HEK293 (cell line): Measurements from ENCODE around the gene SPC24.

Experiments used
- CTCF ChIA-PET: fragments of 350-600 bp; formaldehyde crosslinking; extraction: SDS; loops from one replicate; lab custom pipeline; 2021; ENCODE audit warnings: antibody characterized with exemption; lab: Yijun Ruan, JAX
- POLR2A ChIA-PET: fragments of 300-600 bp; formaldehyde crosslinking; extraction: SDS; loops from one replicate; lab custom pipeline; 2020; ENCODE audit warnings: antibody characterized with exemption, inconsistent platforms; lab: Yijun Ruan, JAX
- H3K27ac ChIP-seq: fragments of 200-500 bp; sonication (Bioruptor generic); 2 replicates; pipeline ENCODE4 v1.5.1; 2014; ENCODE audit warnings: low read depth, low read length, control low read depth, inconsistent platforms; ENCODE audit errors: extremely low read depth
- H3K36me3 ChIP-seq, 2 experiments: fragments of 200-500 bp in 1 of 2; sonication (Bioruptor generic) in 1 of 2; 1 replicate in 1 of 2; 2 replicates in 1 of 2; pipeline ENCODE4 v1.5.1; 2014 to 2017; ENCODE audit warnings: inconsistent platforms in 2 of 2, low read length in 2 of 2; ENCODE audit not compliant: control insufficient read depth in 2 of 2, insufficient read depth in 1 of 2
- H3K4me1 ChIP-seq: fragments of 200-500 bp; sonication (Bioruptor generic); 2 replicates; pipeline ENCODE4 v1.5.1; 2014; ENCODE audit warnings: mild to moderate bottlenecking, low read length, inconsistent platforms; ENCODE audit not compliant: control insufficient read depth, insufficient read depth
- H3K4me3 ChIP-seq: 2 replicates; pipeline ENCODE4 v1.5.1; 2011; ENCODE audit warnings: low read depth, mild to moderate bottlenecking, control low read depth, low read length, moderate library complexity
- H3K9me3 ChIP-seq: fragments of 200-500 bp; sonication (Bioruptor generic); 2 replicates; pipeline ENCODE4 v1.5.1; 2014; ENCODE audit warnings: low read depth, low read length, inconsistent platforms; ENCODE audit not compliant: control insufficient read depth, insufficient read depth
- GLI2 ChIP-seq: fragments of 450-650 bp; formaldehyde crosslinking; IDR thresholded peaks from 2 replicates; pipeline ENCODE4; 2017; ENCODE audit warnings: missing biosample characterization, missing genetic modification characterization, low read depth, borderline replicate concordance
- HOXA7 ChIP-seq: sonication (generic); formaldehyde crosslinking; IDR thresholded peaks from 2 replicates; pipeline ENCODE4 v1.8.1; 2022; ENCODE audit warnings: missing genetic modification reagents, borderline replicate concordance
- KLF9 ChIP-seq: fragments of 450-650 bp; formaldehyde crosslinking; IDR thresholded peaks from 2 replicates; pipeline ENCODE4 v1.5.1; 2016; ENCODE audit warnings: missing biosample characterization, missing genetic modification characterization, low read depth
- REPIN1 ChIP-seq: fragments of 450-650 bp; formaldehyde crosslinking; IDR thresholded peaks from 2 replicates; pipeline ENCODE4 v1.5.1; 2017; ENCODE audit warnings: missing biosample characterization, missing genetic modification characterization, low read depth
- WT1 ChIP-seq: fragments of 450-650 bp; formaldehyde crosslinking; IDR thresholded peaks from 2 replicates; pipeline ENCODE4 v1.5.1; 2016; ENCODE audit warnings: missing biosample characterization, missing genetic modification characterization
- ZBTB20 ChIP-seq: fragments of 450-650 bp; formaldehyde crosslinking; IDR thresholded peaks from 2 replicates; pipeline ENCODE4 v1.5.1; 2016; ENCODE audit warnings: missing biosample characterization, missing genetic modification characterization
- ZBTB48 ChIP-seq: fragments of 450-650 bp; formaldehyde crosslinking; IDR thresholded peaks from 2 replicates; pipeline ENCODE4 v1.5.1; 2016; ENCODE audit warnings: missing biosample characterization, missing genetic modification characterization
- ZIC2 ChIP-seq: fragments of 450-650 bp; formaldehyde crosslinking; IDR thresholded peaks from 2 replicates; pipeline ENCODE4 v1.5.1; 2016; ENCODE audit warnings: missing biosample characterization, missing genetic modification characterization
- ZNF10 ChIP-seq: fragments of 450-650 bp; formaldehyde crosslinking; IDR thresholded peaks from 2 replicates; pipeline ENCODE4 v1.5.1; 2017; ENCODE audit warnings: missing biosample characterization, missing genetic modification characterization
- ZNF112 ChIP-seq: fragments of 450-650 bp; formaldehyde crosslinking; IDR thresholded peaks from 2 replicates; pipeline ENCODE4 v1.5.0; 2017; ENCODE audit warnings: missing biosample characterization, missing genetic modification characterization
- ZNF16 ChIP-seq: fragments of 450-650 bp; formaldehyde crosslinking; IDR thresholded peaks from 2 replicates; pipeline ENCODE4 v1.5.1; 2016; ENCODE audit warnings: low read depth, missing biosample characterization, missing genetic modification characterization
- ZNF174 ChIP-seq: fragments of 450-650 bp; formaldehyde crosslinking; IDR thresholded peaks from 2 replicates; pipeline ENCODE4 v1.5.0; 2017; ENCODE audit warnings: missing biosample characterization, mild to moderate bottlenecking, missing genetic modification characterization
- ZNF184 ChIP-seq: fragments of 450-650 bp; IDR thresholded peaks from 2 replicates; pipeline ENCODE4 v1.5.1; 2018; ENCODE audit warnings: missing biosample characterization, mild to moderate bottlenecking, missing genetic modification characterization
- ZNF391 ChIP-seq: fragments of 450-650 bp; formaldehyde crosslinking; IDR thresholded peaks from 2 replicates; pipeline ENCODE4 v1.5.1; 2016; ENCODE audit warnings: low read depth, missing biosample characterization, missing genetic modification characterization, borderline replicate concordance
- ZNF48 ChIP-seq: fragments of 450-650 bp; formaldehyde crosslinking; IDR thresholded peaks from 2 replicates; pipeline ENCODE4 v1.5.1; 2016; ENCODE audit warnings: missing biosample characterization, missing genetic modification characterization
- ZNF664 ChIP-seq: fragments of 450-650 bp; formaldehyde crosslinking; IDR thresholded peaks from 2 replicates; pipeline ENCODE4 v1.5.1; 2016; ENCODE audit warnings: missing biosample characterization, missing genetic modification characterization
- ZNF777 ChIP-seq: fragments of 450-650 bp; formaldehyde crosslinking; IDR thresholded peaks from 2 replicates; pipeline ENCODE4 v1.5.1; 2017; ENCODE audit warnings: missing biosample characterization, missing genetic modification characterization, borderline replicate concordance
- ZNF785 ChIP-seq: fragments of 450-650 bp; formaldehyde crosslinking; IDR thresholded peaks from 2 replicates; pipeline ENCODE4 v1.5.1; 2016; ENCODE audit warnings: missing biosample characterization, missing genetic modification characterization
- TF ChIP-seq, protein P1 (sequence below): fragments of 450-650 bp; formaldehyde crosslinking; IDR thresholded peaks from 2 replicates; pipeline ENCODE4 v1.5.1; 2016; ENCODE audit warnings: missing biosample characterization, missing genetic modification characterization
- TF ChIP-seq, protein P2 (sequence below): fragments of 450-650 bp; formaldehyde crosslinking; IDR thresholded peaks from 2 replicates; pipeline ENCODE4 v1.5.1; 2016; ENCODE audit warnings: missing biosample characterization, missing genetic modification characterization
- TF ChIP-seq, protein P3 (sequence below): fragments of 450-650 bp; formaldehyde crosslinking; IDR thresholded peaks from 2 replicates; pipeline ENCODE4 v1.5.1; 2016; ENCODE audit warnings: missing biosample characterization, missing genetic modification characterization
- TF ChIP-seq, protein P4 (sequence below): fragments of 450-650 bp; formaldehyde crosslinking; IDR thresholded peaks from 2 replicates; pipeline ENCODE4 v1.5.1; 2017; ENCODE audit warnings: missing biosample characterization, missing genetic modification characterization

The SPC24 gene

DNA sequence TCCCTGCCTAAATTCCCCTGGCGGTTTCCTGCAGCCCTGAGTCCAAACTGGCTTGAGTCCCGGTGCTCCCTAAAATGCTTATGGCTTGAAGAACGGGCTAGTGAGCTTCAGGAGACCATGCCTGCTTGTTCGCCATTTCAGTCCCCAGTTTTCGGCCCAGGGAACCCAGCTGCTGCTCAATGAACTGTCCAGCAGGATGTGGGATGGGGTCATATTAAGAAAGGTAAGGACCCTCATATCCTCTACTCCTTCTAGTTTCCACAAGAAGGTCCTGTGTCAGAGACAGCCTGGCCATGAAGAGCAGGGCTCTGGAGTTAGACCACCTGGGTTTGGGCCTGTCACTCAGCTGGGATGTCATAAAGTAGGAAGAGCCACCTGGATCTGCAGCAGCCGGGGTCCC lies 17.0 kb upstream of the SPC24 start (continued):
- TF ChIP-seq ZNF391 (tag by site-specific recombination), result no peak
- TF ChIP-seq KLF9 (tag by site-specific recombination), result no peak
- TF ChIP-seq ZNF184, result no peak
- TF ChIP-seq, protein P1, sequence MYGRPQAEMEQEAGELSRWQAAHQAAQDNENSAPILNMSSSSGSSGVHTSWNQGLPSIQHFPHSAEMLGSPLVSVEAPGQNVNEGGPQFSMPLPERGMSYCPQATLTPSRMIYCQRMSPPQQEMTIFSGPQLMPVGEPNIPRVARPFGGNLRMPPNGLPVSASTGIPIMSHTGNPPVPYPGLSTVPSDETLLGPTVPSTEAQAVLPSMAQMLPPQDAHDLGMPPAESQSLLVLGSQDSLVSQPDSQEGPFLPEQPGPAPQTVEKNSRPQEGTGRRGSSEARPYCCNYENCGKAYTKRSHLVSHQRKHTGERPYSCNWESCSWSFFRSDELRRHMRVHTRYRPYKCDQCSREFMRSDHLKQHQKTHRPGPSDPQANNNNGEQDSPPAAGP, result no peak

DNA sequence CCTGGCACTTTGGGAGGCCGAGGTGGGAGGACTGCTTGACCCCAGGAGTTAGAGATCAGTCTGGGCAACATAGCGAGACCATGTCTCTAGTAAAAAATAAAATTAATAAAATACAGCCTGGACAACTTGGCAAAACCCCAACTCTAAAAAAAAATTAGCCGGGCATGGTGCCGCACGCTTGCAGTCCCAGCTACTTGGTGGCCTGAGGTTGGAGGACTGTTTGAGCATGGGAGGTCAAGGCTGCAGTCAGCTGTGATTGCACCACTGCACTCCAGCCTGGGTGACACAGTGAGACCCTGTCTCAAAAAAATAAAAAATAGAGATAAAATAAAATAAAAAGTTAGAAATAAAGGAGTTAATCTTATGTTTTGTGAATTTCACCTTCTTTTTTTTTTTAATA lies 15.6 kb upstream of the SPC24 start:
- H3K4me1 ChIP-seq, result no peaks in the 10 kb centered on the region
- no peak overlapping the region for H3K4me3 ChIP-seq
- H3K27ac ChIP-seq, result no peak overlapping the region
- POLR2A ChIA-PET, result interaction anchor here (0.7 kb wide), 1 partner anchor 24 kb away, joined by 4 read pairs; no protein-coding TSS in a partner anchor
- no peaks in the 10 kb centered on the region for H3K9me3 ChIP-seq
- TF ChIP-seq ZNF112 (tag by site-specific recombination) (no peak), ZNF16 (tag by site-specific recombination) (no peak), GLI2 (tag by site-specific recombination) (no peak), HOXA7 (CRISPR knock-in tag) (no peak), ZIC2 (no peak), ZBTB48 (tag by site-specific recombination) (no peak), ZNF664 (tag by site-specific recombination) (no peak), ZNF48 (tag by site-specific recombination) (no peak), ZNF174 (no peak), ZNF777 (tag by site-specific recombination) (no peak), ZBTB20 (tag by site-specific recombination) (no peak), WT1 (tag by site-specific recombination) (no peak), ZNF785 (tag by site-specific recombination) (no peak), REPIN1 (tag by site-specific recombination) (no peak), ZNF10 (tag by site-specific recombination) (no peak), KLF9 (tag by site-specific recombination) (no peak)
- TF ChIP-seq, protein P2, sequence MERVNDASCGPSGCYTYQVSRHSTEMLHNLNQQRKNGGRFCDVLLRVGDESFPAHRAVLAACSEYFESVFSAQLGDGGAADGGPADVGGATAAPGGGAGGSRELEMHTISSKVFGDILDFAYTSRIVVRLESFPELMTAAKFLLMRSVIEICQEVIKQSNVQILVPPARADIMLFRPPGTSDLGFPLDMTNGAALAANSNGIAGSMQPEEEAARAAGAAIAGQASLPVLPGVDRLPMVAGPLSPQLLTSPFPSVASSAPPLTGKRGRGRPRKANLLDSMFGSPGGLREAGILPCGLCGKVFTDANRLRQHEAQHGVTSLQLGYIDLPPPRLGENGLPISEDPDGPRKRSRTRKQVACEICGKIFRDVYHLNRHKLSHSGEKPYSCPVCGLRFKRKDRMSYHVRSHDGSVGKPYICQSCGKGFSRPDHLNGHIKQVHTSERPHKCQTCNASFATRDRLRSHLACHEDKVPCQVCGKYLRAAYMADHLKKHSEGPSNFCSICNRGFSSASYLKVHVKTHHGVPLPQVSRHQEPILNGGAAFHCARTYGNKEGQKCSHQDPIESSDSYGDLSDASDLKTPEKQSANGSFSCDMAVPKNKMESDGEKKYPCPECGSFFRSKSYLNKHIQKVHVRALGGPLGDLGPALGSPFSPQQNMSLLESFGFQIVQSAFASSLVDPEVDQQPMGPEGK, result no peak
- TF ChIP-seq, protein P3, sequence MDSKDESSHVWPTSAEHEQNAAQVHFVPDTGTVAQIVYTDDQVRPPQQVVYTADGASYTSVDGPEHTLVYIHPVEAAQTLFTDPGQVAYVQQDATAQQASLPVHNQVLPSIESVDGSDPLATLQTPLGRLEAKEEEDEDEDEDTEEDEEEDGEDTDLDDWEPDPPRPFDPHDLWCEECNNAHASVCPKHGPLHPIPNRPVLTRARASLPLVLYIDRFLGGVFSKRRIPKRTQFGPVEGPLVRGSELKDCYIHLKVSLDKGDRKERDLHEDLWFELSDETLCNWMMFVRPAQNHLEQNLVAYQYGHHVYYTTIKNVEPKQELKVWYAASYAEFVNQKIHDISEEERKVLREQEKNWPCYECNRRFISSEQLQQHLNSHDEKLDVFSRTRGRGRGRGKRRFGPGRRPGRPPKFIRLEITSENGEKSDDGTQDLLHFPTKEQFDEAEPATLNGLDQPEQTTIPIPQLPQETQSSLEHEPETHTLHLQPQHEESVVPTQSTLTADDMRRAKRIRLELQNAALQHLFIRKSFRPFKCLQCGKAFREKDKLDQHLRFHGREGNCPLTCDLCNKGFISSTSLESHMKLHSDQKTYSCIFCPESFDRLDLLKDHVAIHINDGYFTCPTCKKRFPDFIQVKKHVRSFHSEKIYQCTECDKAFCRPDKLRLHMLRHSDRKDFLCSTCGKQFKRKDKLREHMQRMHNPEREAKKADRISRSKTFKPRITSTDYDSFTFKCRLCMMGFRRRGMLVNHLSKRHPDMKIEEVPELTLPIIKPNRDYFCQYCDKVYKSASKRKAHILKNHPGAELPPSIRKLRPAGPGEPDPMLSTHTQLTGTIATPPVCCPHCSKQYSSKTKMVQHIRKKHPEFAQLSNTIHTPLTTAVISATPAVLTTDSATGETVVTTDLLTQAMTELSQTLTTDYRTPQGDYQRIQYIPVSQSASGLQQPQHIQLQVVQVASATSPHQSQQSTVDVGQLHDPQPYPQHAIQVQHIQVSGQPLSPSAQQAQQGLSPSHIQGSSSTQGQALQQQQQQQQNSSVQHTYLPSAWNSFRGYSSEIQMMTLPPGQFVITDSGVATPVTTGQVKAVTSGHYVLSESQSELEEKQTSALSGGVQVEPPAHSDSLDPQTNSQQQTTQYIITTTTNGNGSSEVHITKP (tag by site-specific recombination), result no peak
- TF ChIP-seq, protein P4, sequence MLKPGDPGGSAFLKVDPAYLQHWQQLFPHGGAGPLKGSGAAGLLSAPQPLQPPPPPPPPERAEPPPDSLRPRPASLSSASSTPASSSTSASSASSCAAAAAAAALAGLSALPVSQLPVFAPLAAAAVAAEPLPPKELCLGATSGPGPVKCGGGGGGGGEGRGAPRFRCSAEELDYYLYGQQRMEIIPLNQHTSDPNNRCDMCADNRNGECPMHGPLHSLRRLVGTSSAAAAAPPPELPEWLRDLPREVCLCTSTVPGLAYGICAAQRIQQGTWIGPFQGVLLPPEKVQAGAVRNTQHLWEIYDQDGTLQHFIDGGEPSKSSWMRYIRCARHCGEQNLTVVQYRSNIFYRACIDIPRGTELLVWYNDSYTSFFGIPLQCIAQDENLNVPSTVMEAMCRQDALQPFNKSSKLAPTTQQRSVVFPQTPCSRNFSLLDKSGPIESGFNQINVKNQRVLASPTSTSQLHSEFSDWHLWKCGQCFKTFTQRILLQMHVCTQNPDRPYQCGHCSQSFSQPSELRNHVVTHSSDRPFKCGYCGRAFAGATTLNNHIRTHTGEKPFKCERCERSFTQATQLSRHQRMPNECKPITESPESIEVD (tag by site-specific recombination), result no peak
- CTCF ChIA-PET, result no interaction called here
- H3K36me3 ChIP-seq, result peaks cover 0 to 70% of the 10 kb centered on the region in 2 experiments; a peak in 2 of 3 replicates
